Measurements from ENCODE around the gene SEMA3A. TPM values are rescaled to one million over a fixed set of nuclear protein-coding genes. Genes with fewer than 3 reads are reported as not detected.

The SEMA3A gene
- total and polyA plus RNA-seq, 7 donors = 0.05 to 0.79 (median 0.32) TPM

DNA sequence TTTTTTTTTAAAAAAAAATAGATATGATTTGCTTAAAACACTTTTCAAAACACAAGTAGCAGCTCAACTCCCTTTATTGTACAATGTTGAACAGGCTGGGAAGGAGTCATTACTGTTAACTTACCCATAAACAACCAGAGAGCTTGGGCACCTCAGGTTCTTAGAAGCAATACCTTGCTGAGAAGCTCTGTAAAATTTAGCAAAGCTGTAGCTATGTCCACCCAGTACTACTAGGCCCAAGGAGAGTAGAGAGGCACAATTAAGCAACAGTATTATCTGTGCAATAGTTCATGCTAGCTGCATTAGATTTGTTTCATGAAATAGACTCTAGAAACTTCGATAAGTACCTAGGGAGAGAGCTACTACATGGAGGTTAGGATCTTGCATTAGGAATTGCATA lies 32.0 kb downstream of the SEMA3A start:
- no peak for ATAC-seq
- H3K36me3 ChIP-seq (ENCODE audit: insufficient read depth in 1 of 2, low read depth in 1 of 2) = no peaks in the 10 kb centered on the region
- DNase-seq = no peak
- no peaks in the 10 kb centered on the region for H3K27me3 ChIP-seq (ENCODE audit: insufficient read depth in 3 of 3, low read length in 2 of 3)
- 84 to 87% (median 85%) methylated on average over 1 of the region's 1 CpG for WGBS, 3 donors
- H3K9me3 ChIP-seq = no peaks in the 10 kb centered on the region
- TF ChIP-seq, protein P1, sequence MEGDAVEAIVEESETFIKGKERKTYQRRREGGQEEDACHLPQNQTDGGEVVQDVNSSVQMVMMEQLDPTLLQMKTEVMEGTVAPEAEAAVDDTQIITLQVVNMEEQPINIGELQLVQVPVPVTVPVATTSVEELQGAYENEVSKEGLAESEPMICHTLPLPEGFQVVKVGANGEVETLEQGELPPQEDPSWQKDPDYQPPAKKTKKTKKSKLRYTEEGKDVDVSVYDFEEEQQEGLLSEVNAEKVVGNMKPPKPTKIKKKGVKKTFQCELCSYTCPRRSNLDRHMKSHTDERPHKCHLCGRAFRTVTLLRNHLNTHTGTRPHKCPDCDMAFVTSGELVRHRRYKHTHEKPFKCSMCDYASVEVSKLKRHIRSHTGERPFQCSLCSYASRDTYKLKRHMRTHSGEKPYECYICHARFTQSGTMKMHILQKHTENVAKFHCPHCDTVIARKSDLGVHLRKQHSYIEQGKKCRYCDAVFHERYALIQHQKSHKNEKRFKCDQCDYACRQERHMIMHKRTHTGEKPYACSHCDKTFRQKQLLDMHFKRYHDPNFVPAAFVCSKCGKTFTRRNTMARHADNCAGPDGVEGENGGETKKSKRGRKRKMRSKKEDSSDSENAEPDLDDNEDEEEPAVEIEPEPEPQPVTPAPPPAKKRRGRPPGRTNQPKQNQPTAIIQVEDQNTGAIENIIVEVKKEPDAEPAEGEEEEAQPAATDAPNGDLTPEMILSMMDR (IDR thresholded peaks at IDR 0.05) = no peak
- no peaks in the 10 kb centered on the region for H3K4me1 ChIP-seq
- no peak overlapping the region for H3K27ac ChIP-seq
- intact Hi-C loops (cut with DNase I) = no loop called here
- no peak overlapping the region for H3K4me3 ChIP-seq

DNA sequence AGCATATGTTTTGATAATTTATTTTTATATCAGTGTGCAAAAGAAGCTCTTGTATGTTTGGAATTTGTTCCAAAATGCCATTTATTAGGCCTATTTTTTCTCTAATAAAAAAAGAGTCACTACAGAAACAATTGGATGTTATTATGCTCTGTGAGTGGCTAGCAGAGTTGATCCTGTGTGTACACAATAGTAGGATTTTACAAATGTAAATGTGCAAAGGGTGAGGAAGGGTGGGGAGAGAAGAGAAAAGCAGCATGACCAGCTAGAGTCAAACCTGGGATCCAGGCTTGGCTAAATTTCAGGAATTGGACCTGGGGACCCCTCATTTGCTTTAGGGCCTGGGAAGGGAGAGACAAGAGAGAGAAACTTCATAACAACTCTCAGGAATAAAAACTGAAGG lies 32.5 kb downstream of the SEMA3A start:
- H3K4me3 ChIP-seq = no peak overlapping the region
- intact Hi-C loops (cut with DNase I) = no loop called here
- H3K4me1 ChIP-seq = no peaks in the 10 kb centered on the region
- TF ChIP-seq, protein P1 (IDR thresholded peaks at IDR 0.05) = no peak
- H3K27ac ChIP-seq = no peak overlapping the region
- no peak for ATAC-seq
- no peaks in the 10 kb centered on the region for H3K36me3 ChIP-seq (ENCODE audit: insufficient read depth in 1 of 2, low read depth in 1 of 2)
- DNase-seq = no peak
- H3K9me3 ChIP-seq = no peaks in the 10 kb centered on the region
- H3K27me3 ChIP-seq (ENCODE audit: insufficient read depth in 3 of 3, low read length in 2 of 3) = no peaks in the 10 kb centered on the region

DNA sequence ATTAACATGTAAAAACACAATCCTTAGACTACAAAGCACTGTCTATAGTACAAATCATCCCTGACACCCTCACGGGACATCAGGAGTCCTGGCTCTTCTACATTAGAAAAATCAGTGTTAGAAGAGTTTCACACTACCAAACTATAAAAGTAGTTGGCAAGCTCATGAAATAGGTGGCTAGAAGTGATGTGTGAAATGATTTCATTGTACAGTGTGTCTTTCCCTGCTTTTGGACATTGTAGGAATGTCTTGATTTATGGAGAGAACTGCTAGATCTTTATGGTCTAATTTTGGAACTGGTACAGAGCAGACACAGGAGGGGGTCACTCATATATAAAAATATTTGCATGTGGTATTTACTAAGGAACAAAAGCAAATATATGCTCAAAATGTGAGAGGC lies 33.2 kb downstream of the SEMA3A start:
- no peaks in the 10 kb centered on the region for H3K9me3 ChIP-seq
- no peaks in the 10 kb centered on the region for H3K27me3 ChIP-seq (ENCODE audit: insufficient read depth in 3 of 3, low read length in 2 of 3)
- intact Hi-C loops (cut with DNase I) = no loop called here
- no peaks in the 10 kb centered on the region for H3K36me3 ChIP-seq (ENCODE audit: insufficient read depth in 1 of 2, low read depth in 1 of 2)
- H3K27ac ChIP-seq = no peak overlapping the region
- TF ChIP-seq, protein P1 (IDR thresholded peaks at IDR 0.05) = no peak
- ATAC-seq = no peak
- H3K4me1 ChIP-seq = no peaks in the 10 kb centered on the region
- no peak overlapping the region for H3K4me3 ChIP-seq
- 65 to 83% (median 77%) methylated on average over 1 of the region's 1 CpG for WGBS, 3 donors
- no peak for DNase-seq

DNA sequence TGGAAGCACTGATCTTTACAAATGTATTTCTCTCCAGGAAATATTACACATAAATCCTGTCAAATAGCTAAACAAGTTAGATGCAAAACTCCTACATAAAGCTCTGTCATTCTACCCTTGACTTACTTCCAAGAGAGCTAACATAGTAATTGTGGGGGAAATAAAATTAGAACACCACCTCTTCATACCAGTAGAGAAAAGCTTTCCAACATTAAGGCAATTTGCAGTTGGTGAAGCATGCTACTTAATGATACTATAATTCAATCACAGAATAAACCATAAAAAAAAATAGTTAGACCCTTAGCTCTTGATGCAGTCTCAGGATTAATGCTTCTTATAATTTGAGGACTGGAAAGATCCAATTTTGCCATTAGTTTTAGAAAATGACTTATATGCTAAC lies 35.2 kb downstream of the SEMA3A start:
- no peak for ATAC-seq
- intact Hi-C loops (cut with DNase I) = no loop called here
- Histone ChIP-seq H3K9me3 (no peaks in the 10 kb centered on the region), H3K36me3 (ENCODE audit: insufficient read depth in 1 of 2, low read depth in 1 of 2) (no peaks in the 10 kb centered on the region), H3K27ac (no peak overlapping the region), H3K4me1 (no peaks in the 10 kb centered on the region), H3K4me3 (no peak overlapping the region), H3K27me3 (ENCODE audit: insufficient read depth in 3 of 3, low read length in 2 of 3) (no peaks in the 10 kb centered on the region)
- DNase-seq = no peak
- TF ChIP-seq, protein P1 (IDR thresholded peaks at IDR 0.05) = no peak

DNA sequence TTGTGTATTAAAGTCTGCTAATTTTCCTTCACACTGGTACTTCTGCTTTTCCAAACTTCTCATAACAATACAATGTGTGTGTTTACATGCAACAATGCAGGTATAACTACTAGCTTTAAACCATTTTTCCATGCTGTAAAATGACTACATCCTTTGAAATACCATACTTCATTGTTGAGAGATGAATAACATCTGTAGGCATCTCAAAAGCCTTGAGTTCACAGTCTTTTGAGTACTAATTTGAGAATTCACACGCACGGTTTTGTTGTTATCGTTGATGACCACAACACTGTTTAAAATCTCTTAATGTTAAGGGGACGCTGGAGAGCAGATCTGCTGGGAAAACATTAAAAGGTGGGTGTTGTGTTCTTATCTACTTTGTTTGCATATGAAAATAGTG lies 37.4 kb downstream of the SEMA3A start:
- 50 to 69% (median 56%) methylated on average over 4 of the region's 4 CpGs for WGBS, 3 donors
- Histone ChIP-seq H3K4me1 (no peaks in the 10 kb centered on the region), H3K9me3 (no peaks in the 10 kb centered on the region), H3K27me3 (ENCODE audit: insufficient read depth in 3 of 3, low read length in 2 of 3) (no peaks in the 10 kb centered on the region), H3K27ac (no peak overlapping the region), H3K36me3 (ENCODE audit: insufficient read depth in 1 of 2, low read depth in 1 of 2) (no peaks in the 10 kb centered on the region), H3K4me3 (no peak overlapping the region)
- intact Hi-C loops (cut with DNase I) = no loop called here
- ATAC-seq = no peak
- DNase-seq = no peak
- TF ChIP-seq, protein P1 (IDR thresholded peaks at IDR 0.05) = no peak

Data from psoas muscle (tissue), 8 donors.